Measurements from ENCODE around the gene FOXA2. TPM values are rescaled to one million over a fixed set of nuclear protein-coding genes. Genes with fewer than 3 reads are reported as not detected.

The FOXA2 gene
- polyA plus RNA-seq, 1 experiment: not detected

DNA sequence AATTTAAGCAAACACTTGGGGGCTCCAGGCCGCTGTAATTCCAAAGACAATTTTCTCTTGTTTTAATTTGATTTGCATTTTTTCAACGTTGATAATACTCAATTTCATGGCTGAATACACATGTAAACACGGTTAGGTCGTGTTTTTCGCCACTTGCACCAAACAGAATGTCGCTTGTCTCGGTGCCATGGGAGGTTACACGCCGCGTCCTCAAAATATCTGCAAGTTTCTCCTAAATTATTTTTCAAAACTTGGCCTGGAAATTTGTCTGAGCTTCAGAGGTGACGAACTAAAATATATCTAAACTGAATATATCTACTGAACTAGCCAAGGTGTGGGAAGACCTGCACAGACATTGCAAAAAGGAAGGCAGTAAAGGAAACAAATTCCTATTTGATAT, 15.0 kb downstream of the FOXA2 start:
- Histone ChIP-seq H3K9me3 (ENCODE audit: control insufficient read depth, insufficient read depth, low read length) (no peaks in the 10 kb centered on the region), H3K27me3 (ENCODE audit: control insufficient read depth, insufficient read depth, low read length) (peaks cover 30% of the 10 kb centered on the region), H3K27ac (ENCODE audit: low read depth, low read length) (no peak overlapping the region), H3K4me3 (ENCODE audit: low read depth, low read length) (no peak overlapping the region)
- POLR2A ChIA-PET: no interaction called here
- TF ChIP-seq, protein P1, sequence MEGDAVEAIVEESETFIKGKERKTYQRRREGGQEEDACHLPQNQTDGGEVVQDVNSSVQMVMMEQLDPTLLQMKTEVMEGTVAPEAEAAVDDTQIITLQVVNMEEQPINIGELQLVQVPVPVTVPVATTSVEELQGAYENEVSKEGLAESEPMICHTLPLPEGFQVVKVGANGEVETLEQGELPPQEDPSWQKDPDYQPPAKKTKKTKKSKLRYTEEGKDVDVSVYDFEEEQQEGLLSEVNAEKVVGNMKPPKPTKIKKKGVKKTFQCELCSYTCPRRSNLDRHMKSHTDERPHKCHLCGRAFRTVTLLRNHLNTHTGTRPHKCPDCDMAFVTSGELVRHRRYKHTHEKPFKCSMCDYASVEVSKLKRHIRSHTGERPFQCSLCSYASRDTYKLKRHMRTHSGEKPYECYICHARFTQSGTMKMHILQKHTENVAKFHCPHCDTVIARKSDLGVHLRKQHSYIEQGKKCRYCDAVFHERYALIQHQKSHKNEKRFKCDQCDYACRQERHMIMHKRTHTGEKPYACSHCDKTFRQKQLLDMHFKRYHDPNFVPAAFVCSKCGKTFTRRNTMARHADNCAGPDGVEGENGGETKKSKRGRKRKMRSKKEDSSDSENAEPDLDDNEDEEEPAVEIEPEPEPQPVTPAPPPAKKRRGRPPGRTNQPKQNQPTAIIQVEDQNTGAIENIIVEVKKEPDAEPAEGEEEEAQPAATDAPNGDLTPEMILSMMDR (IDR thresholded peaks at IDR 0.05; ENCODE audit: low read depth, low read length): no peak
- CTCF ChIA-PET: no interaction called here
- DNase-seq (ENCODE audit: low read depth, low spot score): no peak

DNA sequence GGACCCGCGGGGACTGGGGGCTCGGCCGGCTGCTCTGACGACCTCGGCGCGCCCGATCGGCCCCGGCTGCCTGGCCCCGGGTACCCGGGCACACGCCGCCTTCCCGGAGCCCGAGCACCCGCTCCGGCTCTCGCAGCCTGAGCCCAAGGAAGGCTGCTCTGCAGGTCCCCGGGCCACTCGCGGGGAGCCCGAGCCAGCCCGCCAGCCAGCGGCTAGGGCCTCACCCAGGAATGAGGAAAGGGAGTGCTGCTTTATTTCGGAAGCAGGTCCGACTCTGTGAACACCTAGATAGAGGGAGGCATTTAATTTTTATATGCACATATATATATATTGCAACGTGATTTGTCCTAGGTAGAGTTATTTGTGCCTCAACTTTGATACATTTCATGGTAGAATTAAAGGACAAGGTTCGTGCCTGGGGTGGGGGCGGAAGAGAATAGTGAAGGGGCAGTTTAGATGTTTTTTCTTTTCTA, 15.5 kb downstream of the FOXA2 start:
- no peak overlapping the region for H3K27ac ChIP-seq (ENCODE audit: low read depth, low read length)
- H3K9me3 ChIP-seq (ENCODE audit: control insufficient read depth, insufficient read depth, low read length): no peaks in the 10 kb centered on the region
- CTCF ChIA-PET: no interaction called here
- no peak overlapping the region for H3K4me3 ChIP-seq (ENCODE audit: low read depth, low read length)
- H3K27me3 ChIP-seq (ENCODE audit: control insufficient read depth, insufficient read depth, low read length): peaks cover 30% of the 10 kb centered on the region
- POLR2A ChIA-PET: no interaction called here
- DNase-seq (ENCODE audit: low read depth, low spot score): no peak
- TF ChIP-seq, protein P1 (IDR thresholded peaks at IDR 0.05; ENCODE audit: low read depth, low read length): no peak

DNA sequence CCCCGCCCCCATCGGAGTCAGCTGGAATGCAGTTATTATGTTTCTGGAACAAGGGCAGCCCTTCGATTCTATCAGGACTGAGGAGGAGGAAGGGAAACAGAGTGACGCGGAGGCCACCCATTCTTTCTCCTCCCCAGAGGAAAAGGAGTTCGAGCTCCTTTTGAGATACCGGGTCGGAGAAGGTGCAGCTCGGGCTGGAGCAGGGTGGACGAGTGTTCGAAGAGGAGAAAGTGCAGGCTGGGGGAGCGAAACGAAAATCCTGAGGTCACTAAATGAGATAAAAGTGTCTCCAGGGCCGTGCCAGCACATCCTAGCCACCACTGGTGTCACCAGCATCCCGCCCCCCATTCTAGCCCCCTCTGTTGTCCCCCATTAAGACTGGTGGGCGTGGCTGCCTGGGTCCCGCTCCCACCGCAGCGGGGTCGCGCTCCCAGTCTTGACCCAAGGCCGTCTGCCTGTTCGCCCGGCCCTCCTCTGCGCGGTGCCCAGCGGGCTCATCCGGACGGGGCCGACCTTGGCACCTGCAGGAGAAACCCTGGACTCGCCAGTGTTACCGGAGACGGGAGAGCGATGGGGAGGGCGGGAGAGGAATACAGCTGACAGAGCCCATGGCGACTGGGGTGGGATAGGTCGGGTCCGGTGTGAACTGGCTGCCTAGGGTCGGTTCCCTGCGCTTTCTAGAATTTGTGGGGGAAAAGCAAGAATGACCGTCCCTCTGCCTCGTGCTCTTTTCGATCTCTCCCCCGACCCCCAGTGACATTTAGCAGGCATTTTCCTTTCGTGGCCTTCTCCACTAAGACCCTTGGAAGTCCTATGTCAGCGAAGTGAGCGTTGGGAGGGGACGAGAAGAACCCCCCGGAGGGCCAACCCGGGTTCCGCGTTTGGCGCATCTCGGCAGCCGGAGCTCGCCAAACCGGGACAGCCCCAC, 16.2 kb downstream of the FOXA2 start:
- Histone ChIP-seq H3K27me3 (ENCODE audit: control insufficient read depth, insufficient read depth, low read length) (peaks cover 33% of the 10 kb centered on the region), H3K4me3 (ENCODE audit: low read depth, low read length) (no peak overlapping the region), H3K9me3 (ENCODE audit: control insufficient read depth, insufficient read depth, low read length) (no peaks in the 10 kb centered on the region), H3K27ac (ENCODE audit: low read depth, low read length) (no peak overlapping the region)
- no peak for DNase-seq (ENCODE audit: low read depth, low spot score)
- POLR2A ChIA-PET: no interaction called here
- TF ChIP-seq, protein P1 (IDR thresholded peaks at IDR 0.05; ENCODE audit: low read depth, low read length): no peak
- CTCF ChIA-PET: interaction anchor here (0.7 kb wide), 1 partner anchor 22 kb away, joined by 3 read pairs; no protein-coding TSS in a partner anchor

DNA sequence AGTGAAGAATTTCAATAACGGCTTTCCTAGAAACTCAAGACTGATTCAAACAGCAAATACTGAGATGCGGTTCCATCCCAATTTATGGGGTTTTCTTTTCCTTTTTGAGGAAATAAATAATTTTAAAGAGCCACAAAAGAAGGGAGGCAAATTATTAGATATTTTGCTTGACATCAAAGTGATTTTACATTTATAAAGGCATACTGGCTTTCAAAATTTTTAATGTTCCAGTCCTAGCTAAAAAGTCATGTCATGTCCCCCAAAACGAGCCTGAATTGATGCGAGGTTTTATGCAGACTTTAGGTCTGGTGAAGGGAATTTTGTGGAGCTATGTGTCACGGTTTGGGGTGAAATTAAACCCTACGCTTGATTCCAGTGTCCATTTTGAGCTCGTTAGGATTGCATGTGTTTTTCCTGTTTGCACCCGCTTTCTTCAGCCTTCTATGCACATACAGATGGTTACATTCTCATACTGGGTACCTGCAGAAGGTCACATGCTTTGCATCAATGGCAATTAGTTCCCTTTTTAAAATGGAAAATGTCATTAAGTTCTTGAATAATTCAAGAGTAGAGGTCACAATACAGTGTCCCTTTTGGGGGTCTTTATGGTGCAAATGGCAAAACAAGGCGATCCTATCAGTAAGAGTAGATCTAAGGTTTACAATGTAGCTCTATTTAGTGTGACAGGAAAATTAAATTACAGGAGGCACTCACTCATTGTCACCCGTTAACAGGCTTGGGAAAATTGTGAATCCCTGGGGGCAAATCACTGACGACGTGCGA, 17.3 kb downstream of the FOXA2 start:
- TF ChIP-seq, protein P1 (IDR thresholded peaks at IDR 0.05; ENCODE audit: low read depth, low read length): no peak
- ChIA-PET POLR2A (no interaction called here), CTCF (no interaction called here)
- H3K27ac ChIP-seq (ENCODE audit: low read depth, low read length): no peak overlapping the region
- DNase-seq (ENCODE audit: low read depth, low spot score): no peak
- H3K4me3 ChIP-seq (ENCODE audit: low read depth, low read length): no peak overlapping the region
- no peaks in the 10 kb centered on the region for H3K9me3 ChIP-seq (ENCODE audit: control insufficient read depth, insufficient read depth, low read length)
- peaks cover 32% of the 10 kb centered on the region for H3K27me3 ChIP-seq (ENCODE audit: control insufficient read depth, insufficient read depth, low read length)

Data from AG04450 (cell line).